Stimulated activated naive B cell treated with anti-CD40 and anti-IgM and Interleukin-4, amounts not matched to agents 10 μg/mL and 1 μg/mL and 100 μg/mL, for 72 hours (primary cell): ENCODE results near the gene TBC1D1.

ENCODE experiments used
- ATAC-seq, 2 donors: fragments of 150-1000 bp; cut with Tn5 transposase; replicated peaks; 2 replicates each; pipeline ENCODE4 v1.10.0; 2021; ENCODE audit warnings: moderate library complexity in 1 of 2
- DNase-seq: peaks from one replicate; pipeline ENCODE4 v3.0.0; 2021
- H3K27ac Mint-ChIP-seq: one replicate; pipeline ENCODE4 v1.8.0; 2022; ENCODE audit warnings: mild to moderate bottlenecking, mixed read lengths
- H3K27me3 Mint-ChIP-seq, 2 donors: one replicate each; pipeline ENCODE4 v1.8.0; 2022; ENCODE audit warnings: mixed read lengths in 2 of 2
- H3K36me3 Mint-ChIP-seq, 2 donors: one replicate each; pipeline ENCODE4 v1.8.0; 2022; ENCODE audit warnings: mixed read lengths in 2 of 2, mild to moderate bottlenecking in 1 of 2
- H3K4me1 Mint-ChIP-seq, 2 donors: one replicate each; pipeline ENCODE4 v1.8.0; 2022; ENCODE audit warnings: mixed read lengths in 2 of 2, mild to moderate bottlenecking in 1 of 2
- H3K4me3 Mint-ChIP-seq, 2 donors: one replicate each; pipeline ENCODE4 v1.8.0; 2022; ENCODE audit warnings: mild to moderate bottlenecking in 2 of 2, mixed read lengths in 2 of 2, moderate library complexity in 1 of 2
- H3K9me3 Mint-ChIP-seq, 2 donors: one replicate each; pipeline ENCODE4 v1.8.0; 2022; ENCODE audit warnings: mixed read lengths in 2 of 2, mild to moderate bottlenecking in 1 of 2

Gene TBC1D1

DNA sequence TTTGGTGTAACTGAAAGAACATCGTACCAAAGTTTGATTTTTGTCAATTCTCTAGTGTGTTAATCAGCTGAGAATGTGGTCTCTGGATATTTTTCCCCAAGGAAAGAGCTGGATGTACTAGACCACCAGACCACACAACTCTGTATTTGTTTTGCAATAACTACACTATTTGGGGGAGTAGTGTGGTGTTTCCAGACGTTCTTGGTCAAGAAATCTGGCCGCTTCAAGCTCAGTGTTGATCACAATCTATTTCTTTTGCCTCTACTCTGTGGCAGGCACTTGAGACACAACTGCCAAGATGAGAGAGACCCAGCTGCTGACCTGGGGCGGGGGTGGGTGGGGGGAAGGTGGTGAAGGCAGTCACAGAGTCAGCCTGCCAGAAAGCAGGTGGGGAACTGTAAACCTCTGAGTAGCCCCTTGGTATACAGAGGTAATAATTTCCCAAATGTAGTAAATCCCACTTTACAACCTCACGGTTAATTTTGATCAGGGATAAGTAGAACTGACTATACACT is 99.9 kb downstream of the TBC1D1 start:
- Mint-ChIP-seq H3K36me3 (peaks cover 27 to 36% of the 10 kb centered on the region in 2 donors), H3K27ac (peak overlapping the region; percentile 67), H3K27me3 (no peaks in the 10 kb centered on the region), H3K4me1 (peaks cover 59 to 82% of the 10 kb centered on the region in 2 donors), H3K9me3 (peaks cover 0 to 5% of the 10 kb centered on the region in 2 donors), H3K4me3 (no peak overlapping the region)
- DNase-seq (no peak), ATAC-seq (peak in 1 of 2 donors; percentile 13)

DNA sequence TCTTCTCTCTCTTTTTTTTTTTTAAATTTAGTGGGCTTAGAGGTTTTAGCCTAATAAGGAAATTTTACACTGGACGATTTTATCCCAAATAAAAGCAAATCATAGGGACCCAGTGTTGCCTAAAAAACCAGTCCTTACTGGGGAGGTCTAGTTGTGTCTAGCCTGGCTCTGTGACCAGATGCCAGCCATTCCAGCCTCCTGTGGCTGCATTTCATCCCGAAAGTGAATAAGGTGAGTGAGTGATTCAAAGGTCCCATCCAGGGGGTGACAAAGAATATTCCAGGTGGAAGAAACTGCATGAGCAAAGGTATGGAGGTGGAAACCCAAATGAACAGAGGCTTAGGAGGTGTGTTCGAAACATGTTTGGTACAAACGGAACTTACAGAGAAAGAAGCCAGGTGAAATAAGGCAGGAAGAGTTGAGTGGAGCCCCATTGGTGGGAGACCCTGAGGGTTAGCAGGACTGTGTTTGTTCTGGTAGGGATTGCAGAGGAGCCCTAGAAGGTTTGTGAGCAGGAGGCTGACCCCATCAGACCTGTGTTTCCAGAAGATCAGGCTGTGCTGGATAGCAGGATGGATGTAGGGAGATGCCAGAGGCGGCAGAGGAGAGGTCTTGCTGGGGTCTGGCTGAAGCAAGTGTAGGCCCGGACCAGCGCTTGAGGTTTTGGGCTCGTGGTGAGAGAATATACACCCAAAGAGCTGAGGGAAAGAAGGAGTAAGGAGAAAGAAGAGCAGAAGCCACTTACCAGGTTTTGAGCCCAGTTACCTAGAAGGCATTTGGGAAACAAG is 100.9 kb downstream of the TBC1D1 start:
- Mint-ChIP-seq H3K4me1 (peaks cover 56 to 77% of the 10 kb centered on the region in 2 donors), H3K9me3 (peaks cover 0 to 5% of the 10 kb centered on the region in 2 donors), H3K27me3 (no peaks in the 10 kb centered on the region), H3K27ac (peak overlapping the region; percentile 89), H3K4me3 (peak overlapping the region in 1 of 2 donors; percentile 42), H3K36me3 (peaks cover 27 to 38% of the 10 kb centered on the region in 2 donors)
- no peak for ATAC-seq
- no peak for DNase-seq

DNA sequence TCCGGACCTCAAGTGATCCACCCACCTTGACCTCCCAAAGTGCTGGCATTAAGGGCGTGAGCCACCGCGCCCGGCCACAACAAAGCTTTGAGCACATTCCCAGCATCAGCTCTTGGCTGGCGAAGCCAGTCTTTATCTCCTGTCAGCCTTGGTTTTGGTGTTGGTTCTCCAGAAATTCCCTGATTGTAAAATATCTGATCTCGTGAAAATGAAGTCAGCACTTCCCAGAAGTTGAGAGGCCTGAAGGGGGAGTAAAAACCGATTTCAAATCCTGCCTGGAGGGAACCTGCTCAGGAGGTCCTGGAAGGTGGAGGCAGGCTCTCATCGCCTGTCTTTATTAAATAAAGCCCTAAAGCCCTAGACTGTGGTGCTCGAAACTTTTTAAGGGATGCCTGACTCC is 102.9 kb downstream of the TBC1D1 start:
- H3K4me3 Mint-ChIP-seq = no peak overlapping the region

DNA sequence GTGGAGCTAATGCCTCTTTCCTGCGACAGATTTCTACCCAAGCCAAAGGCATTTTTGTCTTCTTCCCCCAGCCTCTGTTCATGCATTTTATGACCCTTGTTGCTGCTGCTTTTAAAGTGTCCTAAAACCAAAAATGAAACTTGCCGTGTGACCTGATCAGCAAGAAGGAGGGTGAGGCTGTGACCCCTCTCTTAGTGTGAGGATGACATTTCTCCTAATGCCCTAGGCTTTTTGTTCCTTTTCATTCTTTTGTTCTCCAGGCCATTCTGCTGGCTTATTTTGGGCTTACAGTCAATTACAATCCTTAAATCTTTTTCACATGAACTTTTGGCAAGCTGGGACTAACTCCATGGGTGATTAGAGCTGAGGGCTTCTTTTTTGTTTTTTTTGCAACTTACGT is 103.7 kb downstream of the TBC1D1 start:
- H3K27ac Mint-ChIP-seq = peak overlapping the region; percentile 37
- ATAC-seq = peak; percentile 46 to 47

More for the DNA sequence above, 102.9 kb downstream of the TBC1D1 start:
- no peak for DNase-seq
- peaks cover 0 to 5% of the 10 kb centered on the region in 2 donors for H3K9me3 Mint-ChIP-seq
- H3K27ac Mint-ChIP-seq = peak overlapping the region; percentile 75
- peaks cover 52 to 68% of the 10 kb centered on the region in 2 donors for H3K4me1 Mint-ChIP-seq
- no peaks in the 10 kb centered on the region for H3K27me3 Mint-ChIP-seq
- no peak for ATAC-seq
- H3K36me3 Mint-ChIP-seq = peaks cover 24 to 32% of the 10 kb centered on the region in 2 donors

DNA sequence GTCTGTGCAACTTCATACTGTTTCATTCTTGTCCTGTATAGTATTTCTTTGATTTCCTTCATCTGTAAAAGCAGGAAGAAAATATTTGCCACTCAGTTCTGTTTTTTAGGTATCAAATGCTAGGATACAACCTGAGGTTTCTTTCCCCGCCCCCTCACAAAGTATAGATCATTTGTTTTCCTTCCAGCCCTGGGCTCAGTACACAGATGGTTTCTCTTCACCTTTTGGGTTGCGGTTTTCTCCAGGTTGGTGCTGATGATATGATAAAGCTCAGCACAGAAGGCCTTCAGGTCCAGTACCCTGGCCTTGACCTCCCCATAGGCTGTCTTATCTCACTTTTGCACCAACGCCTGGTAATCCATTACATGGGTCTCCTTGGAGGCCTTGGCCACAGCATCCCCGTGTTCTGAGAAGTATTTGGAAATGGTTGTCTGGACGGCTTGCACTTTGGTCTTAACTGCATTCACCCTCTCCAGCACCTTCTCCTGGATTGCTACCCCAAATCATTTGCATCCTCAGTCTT is 104.5 kb downstream of the TBC1D1 start:
- H3K4me1 Mint-ChIP-seq = peaks cover 49 to 62% of the 10 kb centered on the region in 2 donors
- no peak overlapping the region for H3K27ac Mint-ChIP-seq
- peaks cover 0 to 5% of the 10 kb centered on the region in 2 donors for H3K9me3 Mint-ChIP-seq
- no peaks in the 10 kb centered on the region for H3K27me3 Mint-ChIP-seq
- DNase-seq (no peak), ATAC-seq (peak in 1 of 2 donors; percentile 50)
- H3K36me3 Mint-ChIP-seq = peaks cover 22 to 31% of the 10 kb centered on the region in 2 donors
- peak overlapping the region in 1 of 2 donors; percentile 8 for H3K4me3 Mint-ChIP-seq

More for the DNA sequence above, 103.7 kb downstream of the TBC1D1 start:
- Mint-ChIP-seq H3K4me1 (peaks cover 50 to 66% of the 10 kb centered on the region in 2 donors), H3K4me3 (peak overlapping the region; percentile 20 to 50), H3K27me3 (no peaks in the 10 kb centered on the region), H3K9me3 (peaks cover 0 to 5% of the 10 kb centered on the region in 2 donors), H3K36me3 (peaks cover 22 to 31% of the 10 kb centered on the region in 2 donors)
- DNase-seq = no peak

DNA sequence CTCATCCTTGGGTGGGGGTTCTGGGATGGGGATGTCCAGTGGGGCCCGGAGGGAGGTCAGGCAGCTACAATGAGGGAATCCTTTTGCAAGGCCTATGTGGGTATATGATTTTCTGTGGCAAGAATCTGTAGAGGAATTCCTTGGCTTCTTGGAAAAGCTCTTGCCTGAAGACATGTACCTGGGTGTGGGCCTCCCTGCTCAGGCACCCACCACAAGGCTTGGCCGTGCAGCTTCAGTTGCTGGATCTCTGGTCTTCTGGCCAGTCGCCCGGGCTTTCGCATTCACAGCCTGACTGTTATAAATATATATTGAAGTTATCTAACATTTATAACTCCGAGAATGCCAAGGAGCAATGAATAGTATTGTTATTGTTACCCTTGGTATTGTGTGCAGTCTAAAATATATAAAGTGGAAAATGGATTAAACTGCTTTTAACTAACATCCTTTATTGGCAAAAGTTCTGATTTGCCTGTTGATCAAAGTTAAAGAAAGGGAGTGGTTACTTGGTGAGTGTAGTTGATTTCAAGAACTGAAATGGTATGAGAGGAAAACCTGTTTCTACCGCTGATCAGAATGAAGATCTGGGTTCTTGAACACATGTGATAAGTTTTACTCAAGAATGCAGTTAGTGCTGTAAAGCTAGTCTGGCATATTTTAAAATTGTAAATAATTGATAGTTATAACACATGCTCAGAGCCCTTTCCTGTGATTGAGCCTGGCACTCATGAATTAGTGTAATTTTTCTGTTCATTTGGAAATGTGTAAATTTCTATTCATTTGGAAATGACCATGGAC is 105.3 kb downstream of the TBC1D1 start:
- H3K36me3 Mint-ChIP-seq = peaks cover 26 to 35% of the 10 kb centered on the region in 2 donors
- ATAC-seq (no peak), DNase-seq (no peak)
- H3K27me3 Mint-ChIP-seq = no peaks in the 10 kb centered on the region
- H3K27ac Mint-ChIP-seq = peak overlapping the region; percentile 75
- peaks cover 46 to 59% of the 10 kb centered on the region in 2 donors for H3K4me1 Mint-ChIP-seq
- peaks cover 0 to 5% of the 10 kb centered on the region in 2 donors for H3K9me3 Mint-ChIP-seq
- H3K4me3 Mint-ChIP-seq = no peak overlapping the region

DNA sequence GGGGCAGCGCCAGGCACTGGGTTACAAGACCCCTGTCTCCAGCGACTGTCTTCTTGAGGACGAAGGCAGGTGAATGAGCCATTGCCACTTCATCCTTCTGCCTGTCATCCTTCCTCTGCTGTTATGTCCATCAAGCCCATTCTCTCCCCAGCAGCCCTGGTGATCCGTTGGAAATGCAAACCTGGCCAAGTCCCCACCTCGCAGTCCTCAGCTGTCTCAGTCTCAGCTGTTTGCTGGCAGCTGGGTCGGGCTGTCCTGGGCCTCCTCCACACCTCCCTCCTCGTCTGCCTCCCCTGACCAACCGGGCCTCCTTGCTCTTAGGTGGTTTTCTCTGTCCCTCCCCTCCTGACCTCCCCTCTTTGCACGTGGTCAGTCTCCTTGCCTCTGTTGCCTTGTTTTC is 107.3 kb downstream of the TBC1D1 start:
- no peak overlapping the region for H3K4me3 Mint-ChIP-seq
- H3K27ac Mint-ChIP-seq = no peak overlapping the region
- DNase-seq = no peak
- peaks cover 20 to 24% of the 10 kb centered on the region in 2 donors for H3K36me3 Mint-ChIP-seq
- no peak for ATAC-seq
- no peaks in the 10 kb centered on the region for H3K9me3 Mint-ChIP-seq
- peaks cover 41 to 59% of the 10 kb centered on the region in 2 donors for H3K4me1 Mint-ChIP-seq
- H3K27me3 Mint-ChIP-seq = no peaks in the 10 kb centered on the region

DNA sequence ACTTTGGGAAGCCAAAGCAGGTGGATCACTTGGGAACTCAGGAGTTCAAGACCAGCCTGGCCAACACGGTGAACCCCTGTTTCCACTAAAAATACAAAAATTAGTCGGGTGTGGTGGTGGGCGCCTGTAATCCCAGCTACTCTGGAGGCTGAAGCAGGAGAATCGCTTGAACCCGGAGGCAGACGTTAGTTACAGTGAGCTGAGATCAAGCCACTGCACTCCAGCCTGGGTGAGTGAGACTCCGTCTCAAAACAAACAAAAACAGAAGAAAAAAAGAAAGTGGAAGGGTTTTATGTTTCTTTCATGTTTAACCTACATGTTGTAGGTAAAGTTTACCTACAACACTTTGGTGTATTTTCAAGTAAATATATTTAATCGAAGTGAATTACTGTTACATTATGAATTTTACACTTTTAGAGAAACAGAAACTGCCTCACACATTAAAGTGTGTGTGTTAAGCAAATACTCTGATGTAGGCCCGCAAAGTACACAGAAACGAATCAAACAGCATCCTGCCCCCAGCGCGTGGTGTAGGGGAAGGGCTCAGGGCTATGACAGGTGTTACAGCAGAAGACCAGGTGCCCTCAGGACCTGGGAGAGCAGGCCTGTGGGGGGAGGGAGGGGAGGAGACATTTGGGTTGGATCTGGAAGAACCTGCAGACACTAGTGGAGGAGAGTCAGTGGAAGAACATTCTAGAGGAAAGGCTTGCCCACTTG is 108.3 kb downstream of the TBC1D1 start:
- Mint-ChIP-seq H3K4me1 (peaks cover 40 to 63% of the 10 kb centered on the region in 2 donors), H3K27ac (no peak overlapping the region), H3K36me3 (peaks cover 19 to 24% of the 10 kb centered on the region in 2 donors), H3K27me3 (no peaks in the 10 kb centered on the region), H3K4me3 (no peak overlapping the region), H3K9me3 (no peaks in the 10 kb centered on the region)
- ATAC-seq (no peak), DNase-seq (no peak)

DNA sequence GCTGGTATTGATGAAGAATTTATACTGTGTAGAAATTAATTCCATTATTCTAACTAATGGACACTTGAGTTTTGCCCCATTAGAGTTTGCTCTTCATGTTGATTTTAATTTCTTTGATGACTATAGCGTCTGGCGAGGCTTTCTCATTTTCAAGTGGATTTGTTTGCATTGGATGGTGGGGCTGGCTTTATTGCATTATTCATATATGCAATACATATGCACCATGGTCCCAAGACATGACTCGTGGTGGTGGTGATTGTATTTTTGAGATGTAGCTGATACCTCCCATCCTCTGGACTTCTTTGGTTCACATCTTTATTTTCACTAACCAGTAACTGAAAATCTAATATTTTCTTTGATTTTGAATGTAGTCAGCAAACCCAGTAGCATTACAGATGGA is 109.1 kb downstream of the TBC1D1 start:
- Mint-ChIP-seq H3K4me3 (no peak overlapping the region), H3K27ac (no peak overlapping the region), H3K9me3 (no peaks in the 10 kb centered on the region), H3K4me1 (peaks cover 38 to 62% of the 10 kb centered on the region in 2 donors), H3K36me3 (peaks cover 18 to 24% of the 10 kb centered on the region in 2 donors), H3K27me3 (no peaks in the 10 kb centered on the region)
- ATAC-seq (no peak), DNase-seq (no peak)

DNA sequence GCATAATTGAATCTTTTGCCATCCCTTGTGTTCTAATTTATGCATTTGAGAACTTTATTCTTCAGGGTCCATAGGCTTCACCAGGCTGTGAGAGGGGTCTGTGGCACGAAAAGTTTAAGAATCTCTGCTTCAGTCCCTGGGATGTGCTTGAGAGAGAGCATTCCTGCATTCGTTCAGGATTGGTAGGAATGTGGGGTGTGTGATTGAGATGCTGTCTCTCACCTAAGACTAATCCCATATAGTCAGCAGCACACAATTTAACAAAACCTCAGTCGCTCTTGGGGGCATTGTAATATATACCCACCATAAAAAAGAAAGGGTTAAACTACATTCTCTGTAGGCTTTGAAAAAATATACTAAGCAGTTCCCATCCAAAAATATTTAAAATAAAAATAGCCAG is 111.0 kb downstream of the TBC1D1 start:
- H3K4me3 Mint-ChIP-seq = no peak overlapping the region
- H3K27me3 Mint-ChIP-seq = no peaks in the 10 kb centered on the region
- no peak overlapping the region for H3K27ac Mint-ChIP-seq
- DNase-seq = no peak
- no peak for ATAC-seq
- peaks cover 40 to 65% of the 10 kb centered on the region in 2 donors for H3K4me1 Mint-ChIP-seq
- H3K9me3 Mint-ChIP-seq = no peaks in the 10 kb centered on the region
- peaks cover 18 to 28% of the 10 kb centered on the region in 2 donors for H3K36me3 Mint-ChIP-seq

DNA sequence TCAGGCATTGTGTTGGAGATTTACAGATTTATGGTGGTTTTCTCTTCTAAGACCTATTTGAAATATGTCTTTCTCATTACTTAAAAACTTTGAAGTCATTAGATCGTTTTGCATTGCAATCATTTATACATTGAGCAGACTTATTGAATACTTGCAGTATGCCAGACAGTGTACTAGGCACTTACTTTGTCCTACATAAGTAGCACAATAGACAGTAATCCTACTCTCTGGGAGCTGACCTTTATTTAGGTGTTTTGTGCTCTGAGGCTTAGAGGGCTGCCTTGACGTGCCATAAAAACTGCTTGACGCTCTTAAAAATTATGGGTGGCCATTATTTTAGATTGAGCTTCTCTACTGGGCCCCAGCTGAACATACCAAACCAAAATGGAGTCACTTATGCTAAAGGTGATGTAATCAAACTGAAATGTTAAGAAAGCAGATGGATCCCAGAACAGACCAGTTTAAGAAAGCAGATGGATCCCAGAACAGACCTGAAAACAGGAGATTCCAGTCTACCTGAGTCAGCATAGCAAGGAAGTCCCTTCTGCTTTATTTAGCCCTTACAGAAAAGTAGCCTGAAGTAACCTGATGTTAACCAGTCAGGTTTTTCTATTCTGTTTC is 111.7 kb downstream of the TBC1D1 start:
- Mint-ChIP-seq H3K36me3 (peaks cover 18 to 28% of the 10 kb centered on the region in 2 donors), H3K4me1 (peaks cover 43 to 71% of the 10 kb centered on the region in 2 donors), H3K27me3 (no peaks in the 10 kb centered on the region), H3K4me3 (no peak overlapping the region), H3K9me3 (no peaks in the 10 kb centered on the region), H3K27ac (no peak overlapping the region)
- ATAC-seq (no peak), DNase-seq (no peak)

DNA sequence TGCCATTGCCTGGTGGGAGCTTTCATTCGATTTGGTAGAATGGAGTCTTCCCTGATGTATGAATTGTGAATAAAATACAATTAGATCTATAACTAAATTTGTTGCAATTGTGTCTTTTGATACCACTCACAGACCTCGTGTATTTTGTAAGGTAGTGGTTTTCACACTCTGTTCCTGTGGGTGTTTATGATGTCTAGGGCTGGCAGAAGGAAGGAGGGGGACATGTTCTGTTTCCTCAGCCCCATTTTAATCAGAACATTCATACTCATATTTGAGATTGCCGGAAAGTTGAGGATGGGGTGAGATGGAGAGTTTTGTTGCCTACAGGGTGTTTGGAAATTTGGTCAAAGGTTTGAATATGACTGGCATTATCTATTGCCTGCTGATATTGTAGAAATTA is 112.2 kb downstream of the TBC1D1 start:
- H3K4me3 Mint-ChIP-seq = no peak overlapping the region
- peaks cover 43 to 73% of the 10 kb centered on the region in 2 donors for H3K4me1 Mint-ChIP-seq
- peak overlapping the region; percentile 4 for H3K27ac Mint-ChIP-seq

DNA sequence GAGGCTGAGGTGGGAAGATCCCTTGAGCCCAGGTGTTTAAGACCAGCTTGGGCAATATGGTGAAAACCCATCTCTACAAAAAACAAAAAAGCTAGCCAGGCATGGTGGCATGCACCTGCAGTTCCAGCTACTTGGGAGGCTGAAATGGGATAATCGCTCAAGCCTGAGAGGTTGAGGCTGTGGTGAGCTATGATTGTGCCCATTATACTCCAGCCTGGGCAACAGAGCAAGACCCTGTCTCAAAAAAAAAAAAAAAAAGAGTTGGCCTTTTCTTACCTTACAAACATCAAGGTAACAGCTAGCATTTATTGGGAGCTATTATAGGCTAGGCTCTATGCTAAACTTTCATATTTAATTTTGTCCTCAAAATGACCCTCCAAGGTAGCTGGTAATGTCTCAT is 112.7 kb downstream of the TBC1D1 start:
- ATAC-seq = no peak
- Mint-ChIP-seq H3K27ac (peak overlapping the region; percentile 4), H3K4me3 (no peak overlapping the region), H3K27me3 (no peaks in the 10 kb centered on the region), H3K9me3 (no peaks in the 10 kb centered on the region), H3K36me3 (peaks cover 12 to 21% of the 10 kb centered on the region in 2 donors), H3K4me1 (peaks cover 43 to 73% of the 10 kb centered on the region in 2 donors)
- no peak for DNase-seq

More for the DNA sequence above, 112.2 kb downstream of the TBC1D1 start:
- ATAC-seq (no peak), DNase-seq (no peak)
- peaks cover 15 to 26% of the 10 kb centered on the region in 2 donors for H3K36me3 Mint-ChIP-seq
- no peaks in the 10 kb centered on the region for H3K27me3 Mint-ChIP-seq
- no peaks in the 10 kb centered on the region for H3K9me3 Mint-ChIP-seq
